ELR (cell line): ENCODE results near the gene SLAMF6.

Source experiments
- DNase-seq: peaks from one replicate; pipeline ENCODE4 v3.0.0-alpha.2; 2015; ENCODE audit warnings: low read depth

SLAMF6 gene

GRCh38 chr1:160467576-160467975, 55.5 kb downstream of the SLAMF6 start:
- no peak for DNase-seq

GRCh38 chr1:160466961-160467360, 56.1 kb downstream of the SLAMF6 start:
- no peak for DNase-seq

- no peak for DNase-seq
Observed at GRCh38 chr1:160465123-160465522, 57.9 kb downstream of the SLAMF6 start.

GRCh38 chr1:160460683-160461287, 62.3 kb downstream of the SLAMF6 start:
- DNase-seq: no peak

- no peak for DNase-seq
Observed at GRCh38 chr1:160460214-160460642, 62.8 kb downstream of the SLAMF6 start.

DNA sequence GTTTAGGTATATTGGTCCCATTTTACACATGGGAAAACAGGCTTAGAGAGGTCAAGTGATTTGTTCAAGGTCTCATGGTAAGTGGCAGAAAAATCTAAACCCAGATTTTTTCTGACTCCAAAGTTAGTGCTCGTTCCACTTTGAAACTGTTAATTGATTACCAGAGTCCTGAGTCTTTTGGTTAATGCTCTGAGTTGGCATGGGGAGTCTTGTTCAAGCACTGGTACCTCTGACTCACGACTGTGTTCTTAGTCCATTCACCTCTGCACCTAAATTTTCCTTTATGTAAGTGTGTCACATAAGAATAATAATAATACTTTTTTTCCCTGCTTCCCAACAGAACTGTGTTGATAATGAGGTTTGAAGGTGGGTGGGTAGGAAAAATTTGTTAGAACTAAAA, 63.4 kb downstream of the SLAMF6 start:
- DNase-seq: no peak

- no peak for DNase-seq
Observed at GRCh38 chr1:160459056-160459455, 64.0 kb downstream of the SLAMF6 start.

DNA sequence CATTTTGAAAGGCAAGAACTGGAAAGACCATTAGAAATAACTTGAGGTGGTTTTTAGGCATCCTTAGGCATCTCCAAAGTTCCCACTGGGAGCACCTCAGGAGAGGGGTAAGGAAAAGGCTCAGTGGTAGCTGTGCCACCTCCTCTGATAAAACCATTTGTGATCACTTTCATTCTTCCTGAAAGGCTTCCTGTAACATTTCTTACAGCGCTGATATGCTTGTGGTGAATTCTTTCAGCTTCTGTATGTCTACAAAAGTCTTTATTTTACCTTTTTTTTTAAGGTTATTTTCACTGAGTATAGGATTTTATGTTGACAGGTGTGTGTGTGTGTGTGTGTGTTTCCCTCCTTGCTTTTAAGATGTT, 67.9 kb downstream of the SLAMF6 start:
- no peak for DNase-seq

GRCh38 chr1:160454371-160455152, 68.5 kb downstream of the SLAMF6 start:
- no peak for DNase-seq

GRCh38 chr1:160453443-160453842, 69.6 kb downstream of the SLAMF6 start:
- DNase-seq: no peak

- no peak for DNase-seq
Observed at GRCh38 chr1:160451859-160452232, 71.2 kb downstream of the SLAMF6 start.

DNA sequence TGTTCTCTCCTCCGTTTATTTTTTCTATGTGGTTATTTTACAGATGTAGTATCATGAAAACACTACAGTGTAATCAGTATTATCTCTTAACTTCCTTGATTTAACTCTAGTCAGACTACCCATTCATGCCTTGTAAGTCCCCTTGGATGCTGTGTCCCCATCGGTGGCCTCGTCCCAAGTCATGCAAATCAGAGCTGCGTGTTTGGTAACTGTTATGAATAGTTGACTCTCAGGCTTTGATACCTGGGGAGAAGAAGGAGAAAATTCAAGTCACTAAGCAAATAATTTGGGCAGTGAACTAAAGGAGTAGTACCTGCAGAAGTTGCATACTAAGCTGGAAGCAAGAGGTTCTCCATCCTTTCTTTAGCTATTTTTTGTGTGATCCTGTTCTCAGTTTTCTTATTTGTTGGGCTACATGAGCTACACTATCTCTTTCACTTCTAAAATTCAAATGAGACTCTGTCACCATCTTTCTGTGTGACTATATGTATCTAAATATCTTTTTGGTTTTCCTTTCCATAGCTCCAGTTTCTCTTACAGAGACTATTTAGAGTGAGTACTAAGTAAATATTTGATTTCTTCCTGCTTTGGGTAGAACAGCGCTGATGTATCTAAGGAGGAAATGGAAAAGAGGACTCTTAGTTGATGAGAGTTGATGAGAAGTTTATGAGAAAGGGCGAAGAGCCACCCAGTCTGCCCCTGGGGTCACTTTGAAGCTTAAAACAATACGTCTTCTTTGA, 71.8 kb downstream of the SLAMF6 start:
- no peak for DNase-seq

DNA sequence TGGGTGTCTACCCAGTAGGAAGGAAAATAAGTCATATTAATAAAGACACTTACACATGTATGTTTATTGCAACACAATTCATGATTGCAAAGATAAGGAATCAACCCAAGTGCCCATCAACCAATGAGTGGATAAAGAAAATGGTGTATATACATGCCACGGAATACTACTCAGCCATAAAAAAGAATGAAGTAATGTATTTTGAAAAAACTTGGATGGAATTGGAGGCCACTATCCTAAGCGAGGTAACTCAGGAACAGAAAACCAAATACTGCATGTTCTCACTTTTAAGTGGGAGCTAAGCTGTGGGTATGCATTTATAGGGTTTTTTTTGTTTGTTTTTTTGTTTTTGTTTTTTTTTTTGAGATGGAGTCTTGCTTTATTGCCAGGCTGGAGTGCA, 73.6 kb downstream of the SLAMF6 start:
- no peak for DNase-seq

GRCh38 chr1:160446945-160447600, 76.0 kb downstream of the SLAMF6 start:
- DNase-seq: no peak

DNA sequence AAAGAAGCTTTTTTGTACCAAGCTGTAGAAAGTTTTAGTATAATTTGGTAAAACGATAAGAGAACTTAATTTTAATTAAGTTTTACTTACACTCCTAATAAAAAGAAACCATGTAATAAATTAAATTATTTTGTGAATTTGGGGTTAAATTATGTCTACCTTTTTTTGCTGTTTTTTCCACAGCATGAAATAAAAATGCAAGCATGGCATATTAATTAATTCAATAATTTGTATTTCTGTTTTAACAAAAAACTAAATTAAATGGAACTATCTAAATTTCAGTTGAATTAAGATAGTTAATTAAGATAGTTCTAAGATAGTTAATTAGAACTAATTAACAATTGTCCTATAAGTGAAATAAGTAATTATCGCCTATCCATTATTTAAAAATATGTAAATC, 83.3 kb downstream of the SLAMF6 start:
- DNase-seq: no peak

- DNase-seq: no peak
Observed at GRCh38 chr1:160438935-160439334, 84.1 kb downstream of the SLAMF6 start.

- DNase-seq: no peak
Observed at GRCh38 chr1:160438317-160438918, 84.6 kb downstream of the SLAMF6 start.

DNA sequence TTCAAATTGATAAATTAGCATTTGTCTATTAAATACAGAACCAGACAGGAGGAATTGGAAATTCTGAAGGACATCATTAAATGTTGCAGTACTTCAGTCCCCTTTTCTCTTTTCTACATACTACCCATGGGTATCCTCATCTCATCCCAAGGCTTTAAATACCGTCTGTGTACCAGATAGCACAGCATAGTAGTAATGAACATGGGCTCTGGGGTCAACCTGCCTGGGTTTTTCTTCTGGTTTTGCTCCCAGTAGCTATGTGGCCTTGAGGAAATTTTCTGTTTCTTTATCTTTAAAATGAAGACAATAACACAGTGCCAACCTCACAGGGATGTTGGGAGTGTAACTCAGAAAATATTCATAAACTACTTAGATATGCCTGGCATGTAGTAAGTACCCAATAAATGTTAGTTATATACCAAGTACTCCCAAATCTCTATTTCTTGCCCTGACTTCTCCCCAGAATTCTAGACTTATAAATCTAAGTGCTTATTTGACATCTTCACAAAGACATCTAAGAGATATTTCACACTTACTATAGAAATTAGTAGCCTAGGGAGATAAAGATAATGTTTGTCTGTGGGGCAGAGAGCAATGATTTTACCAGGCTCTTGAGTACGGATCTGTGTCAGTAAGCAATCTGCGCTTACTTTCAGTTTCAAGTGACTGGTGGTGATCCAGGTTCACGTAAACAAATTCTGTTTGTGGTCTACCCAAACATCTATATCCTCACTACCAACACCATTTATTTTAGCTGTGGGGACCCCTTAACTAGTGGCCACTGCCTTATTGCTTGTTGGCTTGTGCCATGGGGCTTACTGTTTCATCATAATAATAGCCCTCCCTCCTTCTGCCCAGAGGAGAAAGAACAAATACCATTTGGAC, 85.4 kb downstream of the SLAMF6 start:
- no peak for DNase-seq

- no peak for DNase-seq
Observed at GRCh38 chr1:160436966-160437365, 86.1 kb downstream of the SLAMF6 start.
